ENCODE measurements around the gene INAFM2.

Gene INAFM2

GRCh38 chr15:40316931-40317330 is 6.6 kb upstream of the INAFM2 start:
- ChIA-PET POLR2A (no interaction called here), CTCF (interaction anchor here (1.2 to 24.3 kb wide), 8 partner anchors 8 to 114 kb away, joined by 3 to 500 read pairs (median 130); partner anchors contain the start of genes ANKRD63, CCDC9B and PLCB2)
- no peak overlapping the region for H3K4me3 ChIP-seq (ENCODE audit: low read depth, low read length)
- DNase-seq (ENCODE audit: low read depth, low spot score) = no peak
- no peak for TF ChIP-seq CTCF (IDR thresholded peaks at IDR 0.05; ENCODE audit: insufficient read depth, low read length, missing control alignments)

- ChIA-PET CTCF (interaction anchor here (1.2 to 24.3 kb wide), 8 partner anchors 9 to 113 kb away, joined by 3 to 500 read pairs (median 130); partner anchors contain the start of genes ANKRD63, CCDC9B and PLCB2), POLR2A (no interaction called here)
- no peak for TF ChIP-seq CTCF (IDR thresholded peaks at IDR 0.05; ENCODE audit: insufficient read depth, low read length, missing control alignments)
- DNase-seq (ENCODE audit: low read depth, low spot score) = no peak
- no peak overlapping the region for H3K4me3 ChIP-seq (ENCODE audit: low read depth, low read length)
Observed at GRCh38 chr15:40317580-40317979, 5.9 kb upstream of the INAFM2 start.

- TF ChIP-seq CTCF (IDR thresholded peaks at IDR 0.05; ENCODE audit: insufficient read depth, low read length, missing control alignments) = no peak
- POLR2A ChIA-PET = no interaction called here
- CTCF ChIA-PET = interaction anchor here (1.0 to 24.3 kb wide), 15 partner anchors 11 to 103 kb away, joined by 3 to 500 read pairs (median 14); partner anchors contain the start of genes ANKRD63, CCDC9B, IVD and PLCB2
- no peak overlapping the region for H3K4me3 ChIP-seq (ENCODE audit: low read depth, low read length)
- DNase-seq (ENCODE audit: low read depth, low spot score) = no peak
Observed at GRCh38 chr15:40320409-40320808, 3.1 kb upstream of the INAFM2 start.

- TF ChIP-seq CTCF (IDR thresholded peaks at IDR 0.05; ENCODE audit: insufficient read depth, low read length, missing control alignments) = peak; percentile 70
- DNase-seq (ENCODE audit: low read depth, low spot score) = no peak
- ChIA-PET POLR2A (no interaction called here), CTCF (interaction anchor here (0.7 to 24.3 kb wide), 22 partner anchors 12 to 274 kb away, joined by 3 to 500 read pairs (median 6); partner anchors contain the start of genes ANKRD63, BAHD1, CCDC9B and IVD)
- no peak overlapping the region for H3K4me3 ChIP-seq (ENCODE audit: low read depth, low read length)
Observed at GRCh38 chr15:40320931-40321371, 2.5 kb upstream of the INAFM2 start.

GRCh38 chr15:40322531-40323238 is 807 bp upstream of the INAFM2 start:
- DNase-seq (ENCODE audit: low read depth, low spot score) = no peak
- peak overlapping the region; percentile 73 for H3K4me3 ChIP-seq (ENCODE audit: low read depth, low read length)
- ChIA-PET POLR2A (interaction anchor here (0.6 to 1.5 kb wide), 7 partner anchors 11 to 742 kb away, joined by 3 to 13 read pairs (median 4); partner anchors contain the start of genes IVD and THBS1), CTCF (interaction anchor here (0.8 to 24.3 kb wide), 20 partner anchors 8 to 275 kb away, joined by 3 to 500 read pairs (median 6); partner anchors contain the start of genes ANKRD63, CCDC9B, DISP2 and IVD)
- no peak for TF ChIP-seq CTCF (IDR thresholded peaks at IDR 0.05; ENCODE audit: insufficient read depth, low read length, missing control alignments)
